Cardiac fibroblast (primary cell): Measurements from ENCODE around the gene ZNF213.
A peak's percentile ranks its signal among the peaks of the same experiment; 100 is the strongest.
"Not testable (repeated sequence)": the region's sequence is repeated elsewhere in the genome, so short reads cannot be mapped to it uniquely, and the experiment has no call there.

Source experiments
- DNase-seq, 2 donors: peaks; one replicate each; pipeline versions ENCODE4 v3.0.0 to v3.0.0-alpha.2; 2010; ENCODE audit warnings: low read depth in 2 of 2
- H3K4me3 ChIP-seq, 2 donors: replicated peaks in 1 of 2; 1 replicate in 1 of 2; 2 replicates in 1 of 2; pipeline ENCODE4 v1.5.1; 2011; ENCODE audit warnings: low read depth in 2 of 2, low read length in 2 of 2, mild to moderate bottlenecking in 2 of 2, moderate library complexity in 1 of 2
- TF ChIP-seq, protein P1 (sequence below): IDR thresholded peaks from one replicate; pipeline ENCODE4 v1.5.1; 2011; ENCODE audit warnings: low read depth, mild to moderate bottlenecking, low read length, inconsistent platforms

Gene ZNF213

DNA sequence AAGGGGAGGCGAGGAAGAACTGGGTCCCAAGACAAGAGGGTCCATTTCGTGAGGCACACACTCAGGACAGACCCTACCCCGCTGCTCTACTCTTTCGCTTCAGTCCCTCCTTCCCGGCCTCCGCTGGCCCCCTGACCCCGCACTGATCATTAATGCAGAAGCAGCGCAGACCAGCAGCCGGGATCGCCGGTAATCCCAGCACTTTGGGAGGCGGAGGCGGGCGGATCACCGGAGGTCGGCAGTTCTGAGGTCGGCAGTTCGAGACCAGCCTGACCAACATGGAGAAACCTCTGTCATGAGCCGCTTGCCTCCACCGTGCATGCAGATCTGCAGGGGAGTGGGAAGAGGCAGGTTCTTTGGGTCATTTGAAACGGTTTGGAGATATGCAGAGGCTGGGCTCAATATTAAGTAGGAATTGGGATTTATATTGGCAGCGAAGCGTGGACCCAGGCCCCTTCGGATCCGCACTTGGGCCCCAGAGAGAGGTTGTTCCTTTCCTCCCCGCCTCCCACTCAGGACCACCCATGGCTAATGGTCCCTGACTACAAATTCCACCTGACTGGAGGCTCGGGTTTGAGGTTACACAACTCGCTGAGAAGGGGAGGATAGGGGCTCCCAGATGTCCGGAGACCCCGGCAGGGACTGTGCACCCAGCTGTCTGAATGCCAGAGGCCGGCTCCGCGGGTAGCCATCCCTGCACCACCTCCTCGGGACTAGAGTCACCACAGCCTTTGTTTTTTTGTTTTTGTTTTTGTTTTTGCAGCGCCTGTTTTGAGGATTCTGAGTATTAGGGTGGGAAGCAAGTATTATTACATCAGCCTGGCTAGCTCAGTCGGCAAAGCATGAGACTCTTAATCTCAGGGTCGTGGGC, 29.5 kb downstream of the ZNF213 start:
- no peak overlapping the region for H3K4me3 ChIP-seq
- no peak for DNase-seq
- TF ChIP-seq, protein P1, sequence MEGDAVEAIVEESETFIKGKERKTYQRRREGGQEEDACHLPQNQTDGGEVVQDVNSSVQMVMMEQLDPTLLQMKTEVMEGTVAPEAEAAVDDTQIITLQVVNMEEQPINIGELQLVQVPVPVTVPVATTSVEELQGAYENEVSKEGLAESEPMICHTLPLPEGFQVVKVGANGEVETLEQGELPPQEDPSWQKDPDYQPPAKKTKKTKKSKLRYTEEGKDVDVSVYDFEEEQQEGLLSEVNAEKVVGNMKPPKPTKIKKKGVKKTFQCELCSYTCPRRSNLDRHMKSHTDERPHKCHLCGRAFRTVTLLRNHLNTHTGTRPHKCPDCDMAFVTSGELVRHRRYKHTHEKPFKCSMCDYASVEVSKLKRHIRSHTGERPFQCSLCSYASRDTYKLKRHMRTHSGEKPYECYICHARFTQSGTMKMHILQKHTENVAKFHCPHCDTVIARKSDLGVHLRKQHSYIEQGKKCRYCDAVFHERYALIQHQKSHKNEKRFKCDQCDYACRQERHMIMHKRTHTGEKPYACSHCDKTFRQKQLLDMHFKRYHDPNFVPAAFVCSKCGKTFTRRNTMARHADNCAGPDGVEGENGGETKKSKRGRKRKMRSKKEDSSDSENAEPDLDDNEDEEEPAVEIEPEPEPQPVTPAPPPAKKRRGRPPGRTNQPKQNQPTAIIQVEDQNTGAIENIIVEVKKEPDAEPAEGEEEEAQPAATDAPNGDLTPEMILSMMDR = no peak

DNA sequence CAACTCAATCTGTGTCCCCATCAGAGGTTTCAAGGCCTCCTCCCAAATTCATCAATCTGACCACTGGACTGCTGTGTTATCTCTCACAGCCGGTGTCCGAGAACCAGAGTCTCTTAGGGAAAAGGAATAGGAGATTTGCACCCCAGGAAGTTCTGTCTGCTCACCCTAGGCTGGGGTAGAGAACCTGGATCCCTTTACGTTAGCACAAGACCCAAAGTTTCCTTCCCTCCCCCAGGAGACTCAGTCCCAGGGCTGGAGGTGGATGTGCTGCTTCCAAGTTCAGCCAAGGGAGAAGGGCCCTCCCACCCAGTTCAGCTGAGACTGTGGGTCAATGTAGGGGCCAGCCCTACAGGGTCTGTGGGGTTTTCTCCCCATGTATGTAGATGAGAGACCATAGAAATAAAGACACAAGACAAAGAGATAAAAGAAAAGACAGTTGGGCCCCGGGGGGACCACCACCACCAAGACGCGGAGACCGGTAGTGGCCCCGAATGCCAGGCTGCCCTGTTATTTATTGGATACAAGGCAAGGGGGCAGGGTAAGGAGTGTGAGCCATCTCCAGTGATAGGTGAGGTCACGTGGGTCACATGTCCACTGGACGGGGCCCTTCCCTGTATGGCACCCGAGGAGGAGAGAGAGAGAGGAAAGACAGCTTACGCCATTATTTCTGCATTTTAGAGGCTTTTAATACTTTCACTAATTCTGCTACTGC, 30.4 kb downstream of the ZNF213 start:
- no peak overlapping the region for H3K4me3 ChIP-seq
- DNase-seq = no peak
- TF ChIP-seq, protein P1 = no peak

DNA sequence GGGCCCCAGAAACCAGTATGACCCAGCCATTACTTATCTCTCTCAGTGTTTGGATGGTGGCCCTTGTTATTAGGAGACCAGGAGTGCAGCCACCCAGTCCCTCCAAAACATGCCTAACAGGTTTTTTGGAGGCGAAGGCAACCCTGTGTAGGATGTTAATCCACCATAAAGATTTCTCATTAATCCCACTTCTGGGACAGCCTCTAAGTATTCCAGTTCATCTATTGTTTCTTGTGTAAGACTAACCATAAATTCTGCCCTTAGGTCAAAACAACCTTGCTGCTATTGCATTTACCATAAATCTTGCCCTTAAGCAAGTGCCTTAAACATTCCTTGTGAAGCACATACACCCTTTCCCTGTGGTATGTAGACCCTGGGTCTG, 31.7 kb downstream of the ZNF213 start:
- H3K4me3 ChIP-seq = no peak overlapping the region
- TF ChIP-seq, protein P1 = no peak
- DNase-seq = no peak

DNA sequence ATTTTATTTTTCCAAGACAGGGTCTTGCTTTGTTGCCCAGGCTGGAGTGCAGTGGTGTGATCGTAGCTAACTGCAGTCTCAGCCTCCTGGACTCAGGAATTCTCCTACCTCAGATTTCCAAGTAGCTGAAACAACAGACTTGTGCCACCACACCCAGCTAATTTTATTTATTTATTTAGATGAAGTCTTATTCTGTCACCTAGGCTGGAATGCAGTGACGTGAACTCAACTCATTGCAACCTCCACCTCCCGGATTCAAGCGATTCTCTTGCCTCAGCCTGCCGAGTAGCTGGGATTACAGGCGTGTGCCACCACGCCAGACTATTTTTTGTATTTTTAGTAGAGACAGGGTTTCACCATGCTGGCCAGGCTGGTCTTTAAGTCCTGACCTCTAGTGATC, 33.9 kb downstream of the ZNF213 start:
- not testable (repeated sequence) for DNase-seq

DNA sequence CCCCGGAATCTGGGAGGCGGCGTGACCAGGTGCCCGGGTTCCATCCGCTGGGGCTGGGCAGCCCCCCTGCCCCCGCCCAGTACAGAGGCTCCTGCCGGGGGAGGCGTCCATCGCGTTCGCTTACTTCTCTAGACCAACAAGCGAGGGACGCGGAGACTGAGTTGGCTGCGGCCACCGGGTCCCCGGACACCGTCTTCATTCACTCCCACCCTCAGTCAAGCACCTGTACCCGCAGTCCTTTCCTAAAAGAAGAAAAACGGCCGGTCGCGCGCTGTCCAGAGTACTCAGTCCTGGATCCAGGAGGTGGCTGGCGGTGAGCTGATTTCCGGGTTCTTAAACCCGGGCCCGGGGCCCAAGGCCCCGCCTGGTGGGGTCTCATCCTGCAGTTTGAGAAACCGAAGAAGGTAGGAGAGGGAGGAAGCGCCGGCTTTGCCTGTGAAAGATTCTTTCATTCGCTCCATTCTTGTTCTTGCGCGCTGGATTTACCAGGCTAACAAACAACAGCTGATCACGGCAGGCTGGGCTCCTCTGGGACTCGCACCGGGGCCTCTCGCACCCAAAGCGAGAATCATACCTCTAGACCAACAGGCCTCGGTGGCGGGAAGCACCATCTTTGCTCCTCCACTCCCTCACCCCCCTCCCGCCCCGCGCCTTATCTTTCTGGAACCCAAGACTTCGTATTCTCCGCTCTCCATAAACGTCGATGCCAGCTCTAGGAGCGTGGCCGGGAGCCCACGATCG, 35.8 kb downstream of the ZNF213 start:
- peak in 1 of 2 donors; percentile 16 for DNase-seq
- H3K4me3 ChIP-seq = peak overlapping the region in 1 of 2 donors; percentile 7
- TF ChIP-seq, protein P1 = no peak

More for the DNA sequence above, 33.9 kb downstream of the ZNF213 start:
- not testable (repeated sequence) for H3K4me3 ChIP-seq

DNA sequence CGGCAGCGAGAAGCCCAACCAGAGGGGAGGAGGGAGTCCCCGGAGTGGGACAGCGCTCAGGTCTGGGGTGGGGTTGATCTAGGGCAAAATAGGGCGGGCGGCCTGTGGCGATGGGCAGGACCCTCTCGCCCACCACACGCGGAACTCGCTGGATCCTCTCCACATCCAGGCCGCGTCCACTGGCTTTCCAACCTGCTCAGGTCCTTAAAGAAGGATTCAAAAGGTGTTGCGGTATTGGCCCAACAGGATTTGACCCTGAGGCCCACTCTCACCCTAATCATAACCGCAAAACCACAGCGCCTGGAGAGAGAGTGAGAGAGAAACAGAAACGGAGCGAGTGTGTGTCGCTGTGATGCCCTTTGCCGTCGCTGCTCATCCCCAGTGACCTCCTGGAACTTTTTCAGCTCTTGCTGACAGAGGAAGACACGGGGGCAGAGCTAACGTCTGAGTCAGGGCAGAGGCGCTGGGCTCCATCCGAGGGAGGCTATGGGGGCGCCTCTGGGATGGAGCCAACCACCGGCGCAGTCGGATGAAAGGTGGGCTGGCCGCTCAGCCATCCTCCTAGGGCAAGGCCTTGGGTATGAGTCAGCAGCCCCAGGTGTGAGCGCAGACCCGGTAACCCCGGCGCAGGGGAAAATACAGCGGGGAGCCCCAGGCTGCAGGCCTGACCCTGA, 36.5 kb downstream of the ZNF213 start:
- no peak overlapping the region for H3K4me3 ChIP-seq
- TF ChIP-seq, protein P1 = no peak
- DNase-seq = no peak
